ENCODE results near the gene CLDN22. TPM values are rescaled to one million over a fixed set of nuclear protein-coding genes. Genes with fewer than 3 reads are reported as not detected.

CLDN22 gene
- total and polyA plus RNA-seq, 2 of the 8 experiments (the other 6 are each of a cell fraction or from before 2014, with no cell fraction given) = not detected

DNA sequence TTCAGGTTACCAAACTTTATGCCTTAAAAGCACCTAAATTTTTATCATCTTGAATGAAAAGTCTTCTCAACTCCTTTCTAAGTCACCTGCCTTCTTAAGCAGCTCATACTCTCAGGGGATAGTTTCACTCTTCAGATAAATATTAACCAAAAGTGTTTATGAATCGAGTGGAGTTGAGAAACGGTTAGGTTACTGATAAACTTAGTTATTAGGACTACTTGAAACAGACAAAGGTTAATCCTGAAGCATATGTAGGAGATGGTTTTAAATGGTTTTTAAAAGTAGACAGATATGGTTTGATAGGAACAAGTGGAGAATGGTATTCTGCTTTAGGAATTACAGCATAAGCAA lies 32.8 kb downstream of the CLDN22 start (continued):
- no peak for TF ChIP-seq PHF8 (conservative IDR thresholded peaks at IDR 0.05; ENCODE audit: low read depth, low read length)
- TF ChIP-seq, protein P1, sequence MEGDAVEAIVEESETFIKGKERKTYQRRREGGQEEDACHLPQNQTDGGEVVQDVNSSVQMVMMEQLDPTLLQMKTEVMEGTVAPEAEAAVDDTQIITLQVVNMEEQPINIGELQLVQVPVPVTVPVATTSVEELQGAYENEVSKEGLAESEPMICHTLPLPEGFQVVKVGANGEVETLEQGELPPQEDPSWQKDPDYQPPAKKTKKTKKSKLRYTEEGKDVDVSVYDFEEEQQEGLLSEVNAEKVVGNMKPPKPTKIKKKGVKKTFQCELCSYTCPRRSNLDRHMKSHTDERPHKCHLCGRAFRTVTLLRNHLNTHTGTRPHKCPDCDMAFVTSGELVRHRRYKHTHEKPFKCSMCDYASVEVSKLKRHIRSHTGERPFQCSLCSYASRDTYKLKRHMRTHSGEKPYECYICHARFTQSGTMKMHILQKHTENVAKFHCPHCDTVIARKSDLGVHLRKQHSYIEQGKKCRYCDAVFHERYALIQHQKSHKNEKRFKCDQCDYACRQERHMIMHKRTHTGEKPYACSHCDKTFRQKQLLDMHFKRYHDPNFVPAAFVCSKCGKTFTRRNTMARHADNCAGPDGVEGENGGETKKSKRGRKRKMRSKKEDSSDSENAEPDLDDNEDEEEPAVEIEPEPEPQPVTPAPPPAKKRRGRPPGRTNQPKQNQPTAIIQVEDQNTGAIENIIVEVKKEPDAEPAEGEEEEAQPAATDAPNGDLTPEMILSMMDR (IDR thresholded peaks at IDR 0.05; ENCODE audit: control extremely low read depth in 1 of 3, insufficient read depth in 1 of 3, low read depth in 1 of 3, low read length in 3 of 3) = no peak
- TF ChIP-seq SIX5 (IDR thresholded peaks at IDR 0.05; ENCODE audit: low read depth, low read length) = no peak
- TF ChIP-seq, protein P2, sequence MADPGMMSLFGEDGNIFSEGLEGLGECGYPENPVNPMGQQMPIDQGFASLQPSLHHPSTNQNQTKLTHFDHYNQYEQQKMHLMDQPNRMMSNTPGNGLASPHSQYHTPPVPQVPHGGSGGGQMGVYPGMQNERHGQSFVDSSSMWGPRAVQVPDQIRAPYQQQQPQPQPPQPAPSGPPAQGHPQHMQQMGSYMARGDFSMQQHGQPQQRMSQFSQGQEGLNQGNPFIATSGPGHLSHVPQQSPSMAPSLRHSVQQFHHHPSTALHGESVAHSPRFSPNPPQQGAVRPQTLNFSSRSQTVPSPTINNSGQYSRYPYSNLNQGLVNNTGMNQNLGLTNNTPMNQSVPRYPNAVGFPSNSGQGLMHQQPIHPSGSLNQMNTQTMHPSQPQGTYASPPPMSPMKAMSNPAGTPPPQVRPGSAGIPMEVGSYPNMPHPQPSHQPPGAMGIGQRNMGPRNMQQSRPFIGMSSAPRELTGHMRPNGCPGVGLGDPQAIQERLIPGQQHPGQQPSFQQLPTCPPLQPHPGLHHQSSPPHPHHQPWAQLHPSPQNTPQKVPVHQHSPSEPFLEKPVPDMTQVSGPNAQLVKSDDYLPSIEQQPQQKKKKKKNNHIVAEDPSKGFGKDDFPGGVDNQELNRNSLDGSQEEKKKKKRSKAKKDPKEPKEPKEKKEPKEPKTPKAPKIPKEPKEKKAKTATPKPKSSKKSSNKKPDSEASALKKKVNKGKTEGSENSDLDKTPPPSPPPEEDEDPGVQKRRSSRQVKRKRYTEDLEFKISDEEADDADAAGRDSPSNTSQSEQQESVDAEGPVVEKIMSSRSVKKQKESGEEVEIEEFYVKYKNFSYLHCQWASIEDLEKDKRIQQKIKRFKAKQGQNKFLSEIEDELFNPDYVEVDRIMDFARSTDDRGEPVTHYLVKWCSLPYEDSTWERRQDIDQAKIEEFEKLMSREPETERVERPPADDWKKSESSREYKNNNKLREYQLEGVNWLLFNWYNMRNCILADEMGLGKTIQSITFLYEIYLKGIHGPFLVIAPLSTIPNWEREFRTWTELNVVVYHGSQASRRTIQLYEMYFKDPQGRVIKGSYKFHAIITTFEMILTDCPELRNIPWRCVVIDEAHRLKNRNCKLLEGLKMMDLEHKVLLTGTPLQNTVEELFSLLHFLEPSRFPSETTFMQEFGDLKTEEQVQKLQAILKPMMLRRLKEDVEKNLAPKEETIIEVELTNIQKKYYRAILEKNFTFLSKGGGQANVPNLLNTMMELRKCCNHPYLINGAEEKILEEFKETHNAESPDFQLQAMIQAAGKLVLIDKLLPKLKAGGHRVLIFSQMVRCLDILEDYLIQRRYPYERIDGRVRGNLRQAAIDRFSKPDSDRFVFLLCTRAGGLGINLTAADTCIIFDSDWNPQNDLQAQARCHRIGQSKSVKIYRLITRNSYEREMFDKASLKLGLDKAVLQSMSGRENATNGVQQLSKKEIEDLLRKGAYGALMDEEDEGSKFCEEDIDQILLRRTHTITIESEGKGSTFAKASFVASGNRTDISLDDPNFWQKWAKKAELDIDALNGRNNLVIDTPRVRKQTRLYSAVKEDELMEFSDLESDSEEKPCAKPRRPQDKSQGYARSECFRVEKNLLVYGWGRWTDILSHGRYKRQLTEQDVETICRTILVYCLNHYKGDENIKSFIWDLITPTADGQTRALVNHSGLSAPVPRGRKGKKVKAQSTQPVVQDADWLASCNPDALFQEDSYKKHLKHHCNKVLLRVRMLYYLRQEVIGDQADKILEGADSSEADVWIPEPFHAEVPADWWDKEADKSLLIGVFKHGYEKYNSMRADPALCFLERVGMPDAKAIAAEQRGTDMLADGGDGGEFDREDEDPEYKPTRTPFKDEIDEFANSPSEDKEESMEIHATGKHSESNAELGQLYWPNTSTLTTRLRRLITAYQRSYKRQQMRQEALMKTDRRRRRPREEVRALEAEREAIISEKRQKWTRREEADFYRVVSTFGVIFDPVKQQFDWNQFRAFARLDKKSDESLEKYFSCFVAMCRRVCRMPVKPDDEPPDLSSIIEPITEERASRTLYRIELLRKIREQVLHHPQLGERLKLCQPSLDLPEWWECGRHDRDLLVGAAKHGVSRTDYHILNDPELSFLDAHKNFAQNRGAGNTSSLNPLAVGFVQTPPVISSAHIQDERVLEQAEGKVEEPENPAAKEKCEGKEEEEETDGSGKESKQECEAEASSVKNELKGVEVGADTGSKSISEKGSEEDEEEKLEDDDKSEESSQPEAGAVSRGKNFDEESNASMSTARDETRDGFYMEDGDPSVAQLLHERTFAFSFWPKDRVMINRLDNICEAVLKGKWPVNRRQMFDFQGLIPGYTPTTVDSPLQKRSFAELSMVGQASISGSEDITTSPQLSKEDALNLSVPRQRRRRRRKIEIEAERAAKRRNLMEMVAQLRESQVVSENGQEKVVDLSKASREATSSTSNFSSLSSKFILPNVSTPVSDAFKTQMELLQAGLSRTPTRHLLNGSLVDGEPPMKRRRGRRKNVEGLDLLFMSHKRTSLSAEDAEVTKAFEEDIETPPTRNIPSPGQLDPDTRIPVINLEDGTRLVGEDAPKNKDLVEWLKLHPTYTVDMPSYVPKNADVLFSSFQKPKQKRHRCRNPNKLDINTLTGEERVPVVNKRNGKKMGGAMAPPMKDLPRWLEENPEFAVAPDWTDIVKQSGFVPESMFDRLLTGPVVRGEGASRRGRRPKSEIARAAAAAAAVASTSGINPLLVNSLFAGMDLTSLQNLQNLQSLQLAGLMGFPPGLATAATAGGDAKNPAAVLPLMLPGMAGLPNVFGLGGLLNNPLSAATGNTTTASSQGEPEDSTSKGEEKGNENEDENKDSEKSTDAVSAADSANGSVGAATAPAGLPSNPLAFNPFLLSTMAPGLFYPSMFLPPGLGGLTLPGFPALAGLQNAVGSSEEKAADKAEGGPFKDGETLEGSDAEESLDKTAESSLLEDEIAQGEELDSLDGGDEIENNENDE (IDR thresholded peaks at IDR 0.05; ENCODE audit: insufficient replicate concordance, low read length) = no peak

Data from H1 (cell line).